IMR-90 (cell line): Measurements from ENCODE around the gene CEP57L1. TPM values are rescaled to one million over a fixed set of nuclear protein-coding genes. Genes with fewer than 3 reads are reported as not detected.

Source experiments
- ATAC-seq: fragments of 200-7000 bp; cut with Tn5 transposase; 2 replicates; pipeline ENCODE4 v1.9.1; 2020; ENCODE audit warnings: low read depth, mild to moderate bottlenecking, moderate library complexity
- BruUV-seq: library from RNA; stranded (reverse); fragments of 400-500 nt; replicated peaks from 2 replicates; lab custom pipeline; 2021; lab: Mats Ljungman, UMichigan
- CTCF ChIA-PET: fragments of 300-600 bp; formaldehyde crosslinking; extraction: SDS; loops from one replicate; lab custom pipeline; 2021; ENCODE audit warnings: antibody characterized with exemption; lab: Yijun Ruan, JAX
- POLR2A ChIA-PET: fragments of 300-600 bp; sonication (Branson Sonifier 250); formaldehyde crosslinking; loops from one replicate; lab custom pipeline; 2022; ENCODE audit warnings: antibody characterized with exemption; ENCODE audit not compliant: unreplicated experiment; lab: Charles Lee
- DNase-seq: peaks from one replicate; pipeline ENCODE4 v3.0.0; 2013
- H2AFZ ChIP-seq: replicated peaks from 2 replicates; pipeline ENCODE3; 2013; ENCODE audit warnings: low read length, mild to moderate bottlenecking; ENCODE audit not compliant: poor library complexity
- H2AK5ac ChIP-seq: 2 replicates; pipeline ENCODE4 v1.6.1; 2013; ENCODE audit warnings: low read depth, low read length, inconsistent platforms
- H2AK9ac ChIP-seq: replicated peaks from 2 replicates; pipeline ENCODE3; 2013; ENCODE audit warnings: mild to moderate bottlenecking, low read depth, low read length, moderate library complexity; ENCODE audit not compliant: poor library complexity
- H2BK120ac ChIP-seq: 2 replicates; pipeline ENCODE4 v1.6.1; 2013; ENCODE audit warnings: low read depth, low read length, inconsistent platforms
- H2BK15ac ChIP-seq: 3 replicates; pipeline ENCODE4 v1.6.1; 2013; ENCODE audit warnings: low read depth, low read length, inconsistent platforms
- H2BK20ac ChIP-seq: 2 replicates; pipeline ENCODE4 v1.6.1; 2013; ENCODE audit warnings: low read depth, mild to moderate bottlenecking, inconsistent platforms, low read length, moderate library complexity
- H2BK5ac ChIP-seq: 2 replicates; pipeline ENCODE4 v1.6.1; 2013; ENCODE audit warnings: mild to moderate bottlenecking, low read depth, low read length, inconsistent platforms; ENCODE audit not compliant: poor library complexity, severe bottlenecking
- H3K14ac ChIP-seq: replicated peaks from 2 replicates; pipeline ENCODE4 v1.6.1; 2013; ENCODE audit warnings: low read depth, low read length, inconsistent platforms
- H3K18ac ChIP-seq: 2 replicates; pipeline ENCODE4 v1.6.1; 2013; ENCODE audit warnings: low read depth, low read length, control low read depth
- H3K23ac ChIP-seq: 2 replicates; pipeline ENCODE4 v1.6.1; 2013; ENCODE audit warnings: low read depth, low read length, inconsistent platforms
- H3K27ac ChIP-seq: 2 replicates; pipeline ENCODE4 v1.5.1; 2013; ENCODE audit warnings: mild to moderate bottlenecking, control low read depth, low read length; ENCODE audit not compliant: insufficient read depth
- H3K27me3 ChIP-seq: 2 replicates; pipeline ENCODE4 v1.6.1; 2013; ENCODE audit warnings: low read length; ENCODE audit not compliant: control insufficient read depth, insufficient read depth
- H3K36me3 ChIP-seq: 2 replicates; pipeline ENCODE4 v1.6.1; 2013; ENCODE audit warnings: low read length, mixed read lengths; ENCODE audit not compliant: control insufficient read depth, insufficient read depth
- H3K4ac ChIP-seq: 2 replicates; pipeline ENCODE4 v1.6.1; 2013; ENCODE audit warnings: low read depth, low read length, inconsistent platforms
- H3K4me1 ChIP-seq: 2 replicates; pipeline ENCODE4 v1.6.1; 2013; ENCODE audit warnings: low read length, mixed read lengths; ENCODE audit not compliant: control insufficient read depth, insufficient read depth
- H3K4me2 ChIP-seq: 2 replicates; pipeline ENCODE4 v1.6.1; 2013; ENCODE audit warnings: low read depth, mild to moderate bottlenecking, control low read depth, low read length, moderate library complexity
- H3K4me3 ChIP-seq: 2 replicates; pipeline ENCODE4 v1.5.1; 2013; ENCODE audit warnings: low read depth, mild to moderate bottlenecking, control low read depth, low read length, moderate library complexity; ENCODE audit not compliant: insufficient read depth
- H3K56ac ChIP-seq: 2 replicates; pipeline ENCODE4 v1.6.1; 2013; ENCODE audit warnings: low read length, inconsistent platforms; ENCODE audit not compliant: insufficient read depth; ENCODE audit errors: extremely low read depth
- H3K79me1 ChIP-seq, 2 experiments: 2 replicates each; pipeline ENCODE4 v1.6.1; 2013; ENCODE audit warnings: low read length in 2 of 2, inconsistent platforms in 1 of 2, low read depth in 1 of 2
- H3K9ac ChIP-seq: 2 replicates; pipeline ENCODE4 v1.6.1; 2013; ENCODE audit warnings: low read depth, low read length, control low read depth
- H3K9me1 ChIP-seq: 2 replicates; pipeline ENCODE4 v1.6.1; 2013; ENCODE audit warnings: low read length, inconsistent platforms; ENCODE audit not compliant: insufficient read depth
- H3K9me3 ChIP-seq: 2 replicates; pipeline ENCODE4 v1.6.1; 2013; ENCODE audit warnings: low read length; ENCODE audit not compliant: control insufficient read depth, insufficient read depth
- H4K20me1 ChIP-seq: 2 replicates; pipeline ENCODE4 v1.6.1; 2013; ENCODE audit warnings: low read length, inconsistent platforms; ENCODE audit not compliant: insufficient read depth
- H4K5ac ChIP-seq: 2 replicates; pipeline ENCODE4 v1.6.1; 2013; ENCODE audit warnings: mild to moderate bottlenecking, low read depth, low read length, control low read depth
- H4K8ac ChIP-seq, 2 experiments: 2 replicates each; pipeline ENCODE4 v1.6.1; 2013; ENCODE audit warnings: low read depth in 2 of 2, low read length in 2 of 2, control low read depth in 1 of 2, inconsistent platforms in 1 of 2
- H4K91ac ChIP-seq: 2 replicates; pipeline ENCODE4 v1.6.1; 2013; ENCODE audit warnings: low read depth, low read length, inconsistent platforms; ENCODE audit not compliant: insufficient read depth
- BHLHE40 ChIP-seq: fragments of 150-350 bp; IDR thresholded peaks from 2 replicates; pipeline ENCODE4 v1.6.1; 2016; ENCODE audit warnings: mild to moderate bottlenecking, low read depth, low read length
- CEBPB ChIP-seq: IDR thresholded peaks from 2 replicates; pipeline ENCODE4 v1.6.1; 2012; ENCODE audit warnings: low read depth, low read length, improper control_type of control experiment
- FOS ChIP-seq: fragments of 150-350 bp; IDR thresholded peaks from 2 replicates; pipeline ENCODE4 v1.6.1; 2016; ENCODE audit warnings: low read depth, low read length
- MAFK ChIP-seq: IDR thresholded peaks from 2 replicates; pipeline ENCODE4 v1.6.1; 2012; ENCODE audit warnings: low read depth, low read length, improper control_type of control experiment
- NFE2L2 ChIP-seq: fragments of 150-350 bp; IDR thresholded peaks from 2 replicates; pipeline ENCODE4 v1.6.1; 2016; ENCODE audit warnings: low read depth, mild to moderate bottlenecking, low read length
- POLR2A ChIP-seq: IDR thresholded peaks from 2 replicates; pipeline ENCODE4 v1.6.1; 2012; ENCODE audit warnings: mild to moderate bottlenecking, low read depth, low read length
- RAD21 ChIP-seq: IDR thresholded peaks from 2 replicates; pipeline ENCODE4 v1.6.1; 2012; ENCODE audit warnings: low read length, improper control_type of control experiment
- RCOR1 ChIP-seq: IDR thresholded peaks from 2 replicates; pipeline ENCODE4 v1.6.1; 2012; ENCODE audit warnings: mild to moderate bottlenecking, low read length, improper control_type of control experiment; ENCODE audit not compliant: insufficient replicate concordance
- SMC3 ChIP-seq: fragments of 150-350 bp; IDR thresholded peaks from 2 replicates; pipeline ENCODE4 v1.6.1; 2016; ENCODE audit warnings: low read depth, mild to moderate bottlenecking, antibody characterized with exemption, low read length, moderate library complexity
- WGBS, 2 experiments: methylation state at CpG; one replicate each; pipeline versions ENCODE4 v1.1.5 to v1.1.7; 2013; ENCODE audit warnings: missing lambda C conversion rate in 2 of 2; ENCODE audit not compliant: insufficient read length in 1 of 2; ENCODE audit errors: extremely low coverage in 2 of 2; 5-methylcytosine and 5-hydroxymethylcytosine counted together
- dilution Hi-C: fragments of 300-500 bp; cut with HindIII; formaldehyde crosslinking; loops from one replicate; pipeline ENCODE4 v1.14.3; 2018; ENCODE audit warnings: low sequenced_read_pairs; ENCODE audit not compliant: unreplicated experiment
- in situ Hi-C: fragments of 300-500 bp; cut with MboI; formaldehyde crosslinking; loops from 3 replicates; pipeline ENCODE4 v1.14.3; 2019; ENCODE audit warnings: low sequenced_read_pairs, inconsistent platforms, mixed read lengths
- intact Hi-C: fragments of 100-400 bp; cut with micrococcal nuclease; formaldehyde crosslinking; loops from 2 replicates; pipeline ENCODE4 v1.10.0; 2022
- microRNA-seq, 2 experiments: library from miRNA; stranded (forward) in 1 of 2; unstranded in 1 of 2; fragments of 10-50 nt in 1 of 2; fragments of <30 nt in 1 of 2; gene quantifications in 1 of 2; microRNA quantifications in 1 of 2; one replicate each; pipeline versions ENCODE3 to v1.1.0; 2013 to 2020; ENCODE audit not compliant: insufficient read depth in 1 of 2, insufficient read length in 1 of 2, unreplicated experiment in 1 of 2
- polyA plus RNA-seq, 3 experiments: library from polyadenylated mRNA; depleted of rRNA; stranded (reverse); fragments of >200 nt; gene quantifications; 2 replicates each; pipeline ENCODE4 v1.2.3, GENCODE V29; 2012; ENCODE audit warnings: low replicate concordance in 1 of 3
- small RNA-seq, 5 experiments: library from RNA; depleted of rRNA; stranded (forward); fragments of <200 nt; gene quantifications; one replicate each; pipeline ENCODE3, GENCODE V24; 2012
- total RNA-seq: library from RNA; depleted of rRNA; stranded (reverse); fragments of >200 nt; gene quantifications from 2 replicates; pipeline ENCODE4 v1.2.3, GENCODE V29; 2012; rRNA removed
- TF ChIP-seq, protein P1 (sequence below): fragments of 150-350 bp; IDR thresholded peaks from 2 replicates; pipeline ENCODE4 v1.6.1; 2016; ENCODE audit warnings: low read depth, mild to moderate bottlenecking, low read length, moderate library complexity, borderline replicate concordance

CEP57L1 gene
- total and polyA plus RNA-seq, 2 of the 4 experiments (the other 2 are of a cell fraction): 10.3 to 21.9 TPM

DNA sequence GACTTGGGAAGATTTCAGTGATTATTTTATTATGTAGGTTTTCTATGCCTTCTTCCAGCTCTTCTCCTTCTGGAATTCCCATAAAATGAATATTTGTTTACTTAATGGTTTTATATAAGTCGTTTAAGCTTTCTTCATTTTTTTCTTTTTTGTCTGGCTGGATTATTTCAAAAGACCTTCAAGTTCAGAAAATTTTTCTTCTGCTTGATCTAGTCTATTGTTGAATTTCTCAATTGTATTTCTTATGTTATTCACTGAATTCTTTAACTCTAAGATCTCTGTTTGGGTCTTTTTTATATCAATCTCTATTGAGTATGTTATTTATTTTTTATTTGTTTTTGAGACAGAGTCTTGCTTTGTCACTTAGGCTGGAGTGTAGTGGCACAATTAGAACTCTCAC, 117.4 kb downstream of the CEP57L1 start:
- ATAC-seq: no peak
- Histone ChIP-seq H3K4me1 (no peaks in the 10 kb centered on the region), H3K36me3 (no peaks in the 10 kb centered on the region), H3K4me3 (no peak overlapping the region), H2AFZ (no peak overlapping the region), H2BK20ac (no peak overlapping the region), H4K5ac (no peak overlapping the region), H3K9me3 (no peaks in the 10 kb centered on the region; the same call in 1 of the 2 replicates), H3K27me3 (no peaks in the 10 kb centered on the region; the same call in 1 of the 2 replicates), H3K79me1 (no peaks in the 10 kb centered on the region), H4K20me1 (no peaks in the 10 kb centered on the region), H3K9ac (no peak overlapping the region), H2BK5ac (no peak overlapping the region), H3K56ac (no peak overlapping the region), H3K4me2 (no peak overlapping the region), H3K9me1 (no peaks in the 10 kb centered on the region), H4K8ac (no peak overlapping the region), H2BK15ac (no peak overlapping the region), H3K27ac (no peak overlapping the region), H2AK9ac (no peak overlapping the region), H2AK5ac (no peak overlapping the region), H4K91ac (no peak overlapping the region), H3K4ac (no peak overlapping the region), H3K14ac (no peak overlapping the region), H2BK120ac (no peak overlapping the region), H3K18ac (no peak overlapping the region), H3K23ac (no peak overlapping the region)
- DNase-seq: no peak
- BruUV-seq: no TSS peak
- POLR2A ChIA-PET: no interaction called here
- WGBS, 2 experiments: no CpG with 5 or more reads among the region's 1 CpG
- dilution Hi-C loops: no loop called here
- intact Hi-C loops: no loop called here
- CTCF ChIA-PET: no interaction called here
- in situ Hi-C loops: no loop called here
- TF ChIP-seq MAFK (no peak), RAD21 (no peak), BHLHE40 (no peak), RCOR1 (no peak), SMC3 (no peak), NFE2L2 (no peak), CEBPB (no peak), FOS (no peak), POLR2A (no peak)
- TF ChIP-seq, protein P1, sequence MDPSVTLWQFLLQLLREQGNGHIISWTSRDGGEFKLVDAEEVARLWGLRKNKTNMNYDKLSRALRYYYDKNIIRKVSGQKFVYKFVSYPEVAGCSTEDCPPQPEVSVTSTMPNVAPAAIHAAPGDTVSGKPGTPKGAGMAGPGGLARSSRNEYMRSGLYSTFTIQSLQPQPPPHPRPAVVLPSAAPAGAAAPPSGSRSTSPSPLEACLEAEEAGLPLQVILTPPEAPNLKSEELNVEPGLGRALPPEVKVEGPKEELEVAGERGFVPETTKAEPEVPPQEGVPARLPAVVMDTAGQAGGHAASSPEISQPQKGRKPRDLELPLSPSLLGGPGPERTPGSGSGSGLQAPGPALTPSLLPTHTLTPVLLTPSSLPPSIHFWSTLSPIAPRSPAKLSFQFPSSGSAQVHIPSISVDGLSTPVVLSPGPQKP: no peak

Small RNA genes lying within 50 kb of the gene (microRNA-seq; reads per million reads assigned to microRNA genes)
- not detected for gene RNU6-653P (ENCODE audit: insufficient read depth, insufficient read length)

Small RNA genes lying within 50 kb of the gene (small RNA-seq; reads per million reads assigned to genes)
- gene RNU6-653P: 0 reads per million in 5 experiments

Other genes starting within 250 kb of the CEP57L1 start
- 0.56 and 0.72 TPM in 2 replicates for gene ARMC2, start 247.1 kb upstream of the CEP57L1 start, total RNA-seq
- gene ARMC2, start 247.1 kb upstream of the CEP57L1 start, polyA plus RNA-seq (2012; rRNA removed): 3.5 and 3.9 TPM in 2 replicates
- 16.7 and 18.6 TPM in 2 replicates for gene SESN1, start 661 bp upstream of the CEP57L1 start, total RNA-seq
- 8.0 and 9.7 TPM in 2 replicates for gene SESN1, start 661 bp upstream of the CEP57L1 start, polyA plus RNA-seq (2012; rRNA removed)